GM19463 (cell line): ENCODE measurements around the gene MVB12B.

Experiments used
- ATAC-seq: cut with Tn5 transposase; IDR thresholded peaks from one replicate; pipeline ENCODE4 v1.9.1; 2021; ENCODE audit warnings: mild to moderate bottlenecking, moderate library complexity; ENCODE audit not compliant: unreplicated experiment

MVB12B gene

GRCh38 chr9:126329476-126330275, 3.0 kb downstream of the MVB12B start:
- ATAC-seq = no peak

GRCh38 chr9:126330536-126330935, 3.9 kb downstream of the MVB12B start:
- ATAC-seq = no peak

- no peak for ATAC-seq
Measured at GRCh38 chr9:126331964-126332748, 5.5 kb downstream of the MVB12B start.

- no peak for ATAC-seq
Measured at GRCh38 chr9:126334721-126335621, 8.3 kb downstream of the MVB12B start.

- no peak for ATAC-seq
Measured at GRCh38 chr9:126335837-126336735, 9.5 kb downstream of the MVB12B start.

- no peak for ATAC-seq
Measured at GRCh38 chr9:126336736-126337325, 10.2 kb downstream of the MVB12B start.

- no peak for ATAC-seq
Measured at GRCh38 chr9:126337729-126338372, 11.2 kb downstream of the MVB12B start.

- ATAC-seq = no peak
Measured at GRCh38 chr9:126338945-126339344, 12.3 kb downstream of the MVB12B start.

GRCh38 chr9:126341426-126341825, 14.8 kb downstream of the MVB12B start:
- ATAC-seq = no peak

GRCh38 chr9:126341902-126342301, 15.3 kb downstream of the MVB12B start:
- no peak for ATAC-seq

- no peak for ATAC-seq
Measured at GRCh38 chr9:126342621-126343031, 16.0 kb downstream of the MVB12B start.

- ATAC-seq = no peak
Measured at GRCh38 chr9:126343271-126343700, 16.7 kb downstream of the MVB12B start.

- ATAC-seq = no peak
Measured at GRCh38 chr9:126346031-126346430, 19.4 kb downstream of the MVB12B start.

GRCh38 chr9:126347093-126347492, 20.5 kb downstream of the MVB12B start:
- ATAC-seq = no peak

GRCh38 chr9:126347911-126348760, 21.5 kb downstream of the MVB12B start:
- ATAC-seq = no peak

GRCh38 chr9:126348911-126349550, 22.4 kb downstream of the MVB12B start:
- no peak for ATAC-seq

GRCh38 chr9:126354887-126355770, 28.5 kb downstream of the MVB12B start:
- no peak for ATAC-seq
